GM21825 (cell line): ENCODE data around the gene IFNGR1.
"Not testable (repeated sequence)": the region's sequence is repeated elsewhere in the genome, so short reads cannot be mapped to it uniquely, and the experiment has no call there.

Experiments
- ATAC-seq: cut with Tn5 transposase; IDR thresholded peaks from one replicate; pipeline ENCODE4 v1.9.1; 2021; ENCODE audit warnings: mild to moderate bottlenecking, moderate library complexity; ENCODE audit not compliant: unreplicated experiment

IFNGR1 gene

GRCh38 chr6:137236581-137237355, 17.6 kb upstream of the IFNGR1 start:
- ATAC-seq, result no peak

GRCh38 chr6:137235686-137236085, 16.5 kb upstream of the IFNGR1 start:
- no peak for ATAC-seq

GRCh38 chr6:137233911-137234863, 15.0 kb upstream of the IFNGR1 start:
- ATAC-seq, result no peak

- ATAC-seq, result no peak
Observed at GRCh38 chr6:137231895-137232294, 12.7 kb upstream of the IFNGR1 start.

GRCh38 chr6:137230956-137231555, 11.9 kb upstream of the IFNGR1 start:
- no peak for ATAC-seq

- ATAC-seq, result no peak
Observed at GRCh38 chr6:137230547-137230946, 11.4 kb upstream of the IFNGR1 start.

- no peak for ATAC-seq
Observed at GRCh38 chr6:137229075-137229759, 10.0 kb upstream of the IFNGR1 start.

GRCh38 chr6:137227871-137228302, 8.7 kb upstream of the IFNGR1 start:
- no peak for ATAC-seq

- no peak for ATAC-seq
Observed at GRCh38 chr6:137226697-137227096, 7.5 kb upstream of the IFNGR1 start.

GRCh38 chr6:137224799-137225198, 5.6 kb upstream of the IFNGR1 start:
- ATAC-seq, result peak; percentile 56

GRCh38 chr6:137223370-137224131, 4.4 kb upstream of the IFNGR1 start:
- ATAC-seq, result no peak

- ATAC-seq, result no peak
Observed at GRCh38 chr6:137222381-137222780, 3.2 kb upstream of the IFNGR1 start.

GRCh38 chr6:137219664-137220252, 573 bp upstream of the IFNGR1 start:
- ATAC-seq, result peak; percentile 8

- ATAC-seq, result peak; percentile 33
Observed at GRCh38 chr6:137218473-137218916, 690 bp downstream of the IFNGR1 start.

- ATAC-seq, result peak; percentile 19
Observed at GRCh38 chr6:137217801-137218472, 1.2 kb downstream of the IFNGR1 start.

GRCh38 chr6:137216875-137217553, 2.2 kb downstream of the IFNGR1 start:
- ATAC-seq, result no peak

GRCh38 chr6:137216106-137216505, 3.1 kb downstream of the IFNGR1 start:
- no peak for ATAC-seq

- not testable (repeated sequence) for ATAC-seq
Observed at GRCh38 chr6:137215630-137216029, 3.6 kb downstream of the IFNGR1 start.
